HG03064 (cell line): Measurements from ENCODE around the gene CD151.

Experiments
- ATAC-seq: cut with Tn5 transposase; IDR thresholded peaks from one replicate; pipeline ENCODE4 v1.9.1; 2021; ENCODE audit warnings: low read depth; ENCODE audit not compliant: unreplicated experiment

The CD151 gene

DNA sequence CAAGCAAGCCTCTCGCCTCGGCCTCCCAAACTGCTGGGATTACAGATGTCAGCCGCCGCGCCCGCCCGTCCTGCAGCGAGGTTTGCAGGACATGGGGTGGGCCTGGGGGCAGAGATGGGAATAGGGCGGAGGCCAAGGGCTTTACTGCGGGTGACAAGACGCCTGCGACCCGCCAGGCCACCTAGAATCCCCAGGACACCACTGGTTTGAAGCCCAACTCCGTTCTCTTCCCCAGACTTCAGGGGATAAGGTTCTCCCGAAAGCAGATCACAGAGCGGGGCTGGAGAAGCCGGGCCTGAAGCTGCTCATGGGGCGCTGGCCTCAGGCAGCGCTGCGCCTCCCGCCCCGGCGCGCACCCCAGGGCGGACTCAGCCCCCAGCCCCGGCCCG is 9.2 kb downstream of the CD151 start:
- ATAC-seq = no peak

DNA sequence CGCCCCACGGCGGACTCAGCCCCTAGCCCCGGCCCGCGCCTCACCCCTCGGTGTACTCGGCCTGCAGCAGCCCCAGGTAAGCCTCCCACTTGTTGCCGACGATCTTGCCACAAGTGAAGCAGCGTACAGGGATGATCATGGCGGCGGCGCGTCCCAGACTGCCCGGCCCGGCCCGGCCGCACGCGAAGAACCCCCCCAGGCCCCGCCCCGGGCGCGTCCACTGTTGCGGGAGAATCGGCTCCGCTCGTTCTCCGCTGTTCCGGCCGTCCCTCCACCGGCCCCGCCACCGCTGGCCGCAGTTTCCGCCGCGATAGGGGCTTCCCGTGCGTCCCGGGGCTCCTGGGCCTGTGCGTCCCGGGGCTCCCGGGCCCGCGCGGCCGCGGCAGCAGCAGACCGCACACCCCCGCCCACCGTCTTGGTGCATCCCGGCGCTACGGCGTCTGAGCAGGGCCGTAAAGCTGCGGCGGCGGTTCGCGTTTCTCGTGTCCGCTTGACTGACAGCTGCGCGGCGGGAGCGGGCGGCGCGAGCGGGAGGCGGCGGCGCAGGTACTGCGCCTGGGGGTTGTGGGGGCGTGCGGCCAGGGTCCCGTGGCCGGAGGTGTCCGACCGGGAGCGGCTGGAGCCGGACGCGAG is 9.7 kb downstream of the CD151 start, which contains the start of the genes POLR2L and TSPAN4:
POLR2L (minus strand) TSS at position 160 of the 633 bp plus-strand sequence; CDS start at position 139, 21 bp downstream.
TSPAN4 (plus strand) TSS at position 483 of the 633 bp plus-strand sequence. CDS start 7,453 bp downstream, outside the sequence.
- peak; percentile 58 for ATAC-seq

DNA sequence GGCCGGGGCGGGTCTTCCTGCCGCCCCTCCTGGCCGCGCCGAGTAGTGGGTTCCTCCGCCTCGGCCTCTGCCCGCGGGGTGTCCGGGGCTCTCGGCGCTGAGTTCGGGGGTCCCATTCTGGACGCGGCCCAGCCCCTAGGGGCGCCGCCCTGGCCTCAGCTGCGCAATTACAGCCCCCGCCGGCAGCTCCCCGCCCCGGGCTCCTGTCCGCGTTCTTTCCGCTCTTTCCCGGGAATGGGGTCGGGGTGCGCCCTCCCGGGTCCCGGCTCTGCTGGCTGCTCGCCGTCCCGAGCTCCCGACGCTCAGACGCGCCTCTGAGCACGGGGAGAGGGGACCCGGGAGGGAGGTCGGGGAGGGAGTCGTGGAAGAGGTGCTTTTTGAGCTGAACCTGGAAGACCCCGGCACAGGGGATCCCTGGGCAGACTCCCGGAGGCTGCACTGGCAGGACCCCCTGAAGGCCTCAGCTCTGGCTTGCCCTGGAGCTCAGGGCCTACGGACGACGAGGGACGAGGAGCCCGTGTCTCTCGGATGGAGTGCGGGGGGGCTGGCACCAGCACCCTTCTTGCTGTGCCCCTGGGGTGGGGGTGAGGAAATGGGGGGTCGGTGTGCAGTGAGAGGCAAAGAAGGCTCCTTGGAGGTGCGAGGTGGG is 10.5 kb downstream of the CD151 start:
- peak; percentile 9 for ATAC-seq

DNA sequence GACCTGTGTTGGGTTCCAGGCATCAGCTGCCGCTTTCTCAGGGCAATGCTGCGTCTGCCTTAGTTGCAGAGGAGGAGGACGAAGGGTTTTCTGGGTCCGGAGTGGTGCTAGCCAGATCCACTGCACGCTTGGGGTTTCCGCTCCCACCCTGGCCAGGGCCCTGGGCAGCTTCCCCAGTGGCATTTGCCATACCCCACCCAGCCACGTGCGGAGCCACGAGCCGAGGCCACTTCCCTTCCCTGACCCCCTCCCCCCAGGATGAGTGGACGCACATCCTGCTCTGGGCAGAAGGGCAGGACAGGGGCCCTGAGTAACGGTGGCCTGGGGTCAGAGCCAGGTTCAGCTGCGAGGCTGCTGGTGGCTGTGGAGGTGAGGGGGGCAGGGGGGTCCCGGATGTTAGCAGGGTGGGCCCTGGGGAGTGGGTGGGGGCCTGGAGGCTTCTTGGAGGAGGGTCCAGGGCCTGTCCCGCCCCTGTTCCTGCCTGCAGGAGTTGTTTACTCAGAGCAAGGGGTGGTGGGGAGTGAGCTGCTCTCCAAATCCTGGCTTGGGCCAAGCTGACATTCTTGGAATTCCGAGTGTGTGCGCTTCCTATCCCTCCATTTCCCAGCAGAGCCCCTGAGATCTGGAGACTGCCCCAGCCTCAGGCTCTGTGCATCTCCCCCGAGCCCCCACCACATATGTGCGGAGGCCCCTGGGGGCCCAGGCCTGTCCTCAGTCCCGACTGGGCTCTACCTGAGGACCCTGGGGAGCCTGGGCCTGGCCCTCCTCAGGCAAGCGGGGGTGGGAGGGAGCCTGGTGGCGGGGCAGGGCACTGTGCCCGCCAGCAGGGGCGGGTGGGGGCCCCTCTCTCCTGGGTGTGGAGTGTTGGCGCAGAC is 11.3 kb downstream of the CD151 start:
- no peak for ATAC-seq

DNA sequence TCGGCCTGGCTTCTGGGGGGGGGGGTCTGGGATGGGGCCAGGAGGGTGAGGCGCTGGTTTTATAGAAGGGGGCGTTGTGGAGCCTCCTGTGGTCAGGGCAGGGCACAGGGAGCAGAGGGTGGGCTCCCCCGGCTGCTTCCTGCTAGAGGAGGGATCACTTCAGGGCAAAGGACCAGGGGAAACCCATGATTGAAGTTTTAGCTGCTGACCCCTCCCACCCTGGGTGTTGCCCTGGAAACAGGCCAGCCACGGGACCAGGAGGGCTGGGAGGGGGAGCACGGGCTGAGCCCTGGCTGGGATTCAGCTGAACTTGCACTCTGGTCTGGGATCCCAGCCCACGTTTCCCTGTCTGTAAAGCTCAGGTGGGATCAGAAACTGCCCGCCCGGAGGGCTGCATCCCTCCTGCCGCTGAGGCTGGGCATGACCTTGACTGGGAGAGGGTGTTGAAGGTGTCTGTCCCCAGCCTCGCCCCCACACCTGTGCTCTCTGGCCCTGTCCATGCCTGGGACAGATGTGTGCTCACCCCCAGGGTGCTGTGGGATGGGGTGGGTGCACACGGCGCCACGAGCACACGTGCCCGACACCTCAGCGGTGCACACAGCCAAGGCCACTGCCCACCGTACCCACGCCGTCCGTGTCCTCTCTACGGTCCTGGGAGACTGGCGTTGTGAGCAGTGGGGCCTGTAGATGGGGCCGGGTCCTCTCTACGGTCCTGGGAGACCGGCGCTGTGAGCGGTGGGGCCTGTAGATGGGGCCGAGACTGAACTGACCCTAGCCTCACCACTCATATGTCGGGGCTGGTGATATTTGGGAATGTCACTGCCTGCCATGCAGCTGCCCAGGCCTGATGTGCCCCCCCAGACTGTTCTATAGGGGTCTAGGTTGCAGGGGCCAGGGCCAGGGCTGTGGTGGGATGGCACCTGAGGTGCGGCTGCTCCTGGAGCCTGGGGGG is 12.2 kb downstream of the CD151 start:
- ATAC-seq = no peak

DNA sequence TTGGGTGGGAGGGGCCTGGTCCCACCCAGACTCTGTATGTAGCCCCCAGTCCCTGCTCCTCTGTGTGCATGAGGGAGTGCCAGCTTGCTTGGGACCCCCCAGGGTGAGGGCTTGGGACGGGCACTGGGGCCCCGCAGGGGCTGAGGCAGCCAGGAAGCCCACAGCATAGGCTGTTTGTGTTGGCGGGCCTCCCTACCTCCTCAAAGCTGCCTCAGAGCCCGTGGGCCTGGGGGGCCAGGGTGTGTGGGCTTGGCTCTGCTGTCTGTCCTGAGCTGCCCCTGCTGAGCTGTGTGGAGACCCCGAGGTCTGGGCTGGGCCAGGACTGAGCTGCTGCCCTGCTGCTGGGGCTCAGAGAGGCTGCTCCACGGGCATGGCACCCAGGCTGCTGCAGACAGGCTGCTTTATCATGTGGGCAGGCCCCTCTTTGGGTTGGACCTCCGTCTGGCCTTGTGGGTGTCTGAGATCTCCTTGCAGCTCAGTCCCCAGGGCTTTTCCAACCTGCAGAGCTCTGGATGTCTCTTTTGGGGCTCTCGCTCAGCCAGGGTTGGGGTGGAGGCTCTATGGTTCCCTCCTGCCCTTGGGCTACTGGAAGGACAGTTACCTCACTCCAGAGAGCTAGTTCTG is 13.2 kb downstream of the CD151 start:
- ATAC-seq = no peak

DNA sequence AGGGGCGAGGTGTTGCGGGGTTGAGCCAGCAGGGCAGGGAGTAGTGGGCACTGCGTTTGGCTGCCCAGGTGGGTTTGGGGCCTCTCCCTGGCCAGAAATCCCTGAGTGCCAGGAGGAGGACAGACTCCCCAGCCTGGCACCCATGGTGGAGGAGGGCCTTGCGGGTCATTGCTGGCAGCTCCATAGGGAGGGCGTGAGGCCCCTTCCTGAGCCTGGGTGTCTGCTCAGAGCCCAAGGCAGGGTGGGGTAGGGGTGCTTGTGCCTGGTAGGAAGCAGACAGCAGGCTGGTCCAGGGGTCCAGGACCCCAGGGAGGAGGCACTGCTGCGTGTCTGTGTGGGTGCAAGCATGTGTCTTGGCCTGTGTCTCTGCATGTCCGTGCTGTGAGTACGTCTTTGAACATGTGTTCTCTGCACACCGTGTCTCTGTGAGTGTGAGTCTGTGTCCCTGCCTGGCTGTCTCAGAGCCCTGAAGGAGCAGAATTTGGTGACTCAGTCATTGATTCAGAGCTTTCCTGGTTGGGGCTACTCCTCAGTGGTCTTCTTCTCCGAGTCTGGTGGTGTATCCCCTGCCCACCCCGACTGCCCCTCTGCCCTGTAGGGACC is 13.8 kb downstream of the CD151 start:
- no peak for ATAC-seq

DNA sequence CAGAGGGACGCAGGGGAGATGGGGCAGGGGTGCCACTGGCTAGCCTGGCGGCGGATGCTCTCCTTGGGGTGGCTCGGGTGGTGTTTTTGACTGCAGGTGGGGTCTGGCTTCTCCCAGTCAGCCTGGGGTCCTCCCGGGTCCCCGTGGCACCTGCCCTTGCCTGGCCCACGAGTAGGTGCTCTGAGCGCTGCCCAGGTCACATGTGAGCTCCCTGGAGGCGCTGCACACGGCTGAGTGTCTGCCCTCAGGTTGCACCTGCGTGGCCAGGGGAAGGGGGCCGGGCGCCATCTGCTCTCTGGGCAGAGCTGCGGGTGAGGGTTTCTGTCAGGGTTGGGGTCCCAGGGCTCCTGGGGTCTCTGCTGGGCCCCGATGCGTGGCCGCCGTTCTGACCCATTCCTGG is 15.1 kb downstream of the CD151 start:
- no peak for ATAC-seq

DNA sequence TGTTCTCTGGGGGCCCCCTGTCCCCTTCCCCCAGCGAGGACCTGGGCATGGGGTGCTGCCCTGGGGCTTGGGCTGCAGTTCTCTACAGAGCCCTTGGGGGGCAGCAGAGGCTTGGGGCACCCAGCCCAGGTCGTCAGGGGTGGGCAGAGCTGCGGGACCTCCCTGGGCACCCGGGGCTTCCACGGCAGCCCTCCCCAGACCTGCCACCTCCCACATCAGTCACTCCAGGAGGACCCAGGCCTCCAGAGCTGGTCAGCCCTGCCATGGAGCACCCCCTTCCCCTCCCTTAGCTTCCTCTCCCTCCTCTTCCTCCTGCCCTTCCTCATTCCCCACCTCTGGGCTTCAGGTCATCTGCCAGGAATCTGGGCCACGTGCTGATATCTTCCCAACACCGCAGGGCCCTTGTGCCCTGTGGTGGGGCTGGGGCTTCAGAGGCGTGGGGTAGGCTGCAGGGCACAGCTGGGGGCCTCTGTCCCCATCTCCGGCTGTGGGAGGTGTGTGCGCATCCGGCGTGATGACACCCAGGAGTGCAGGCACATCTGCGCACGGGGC is 15.7 kb downstream of the CD151 start:
- no peak for ATAC-seq

DNA sequence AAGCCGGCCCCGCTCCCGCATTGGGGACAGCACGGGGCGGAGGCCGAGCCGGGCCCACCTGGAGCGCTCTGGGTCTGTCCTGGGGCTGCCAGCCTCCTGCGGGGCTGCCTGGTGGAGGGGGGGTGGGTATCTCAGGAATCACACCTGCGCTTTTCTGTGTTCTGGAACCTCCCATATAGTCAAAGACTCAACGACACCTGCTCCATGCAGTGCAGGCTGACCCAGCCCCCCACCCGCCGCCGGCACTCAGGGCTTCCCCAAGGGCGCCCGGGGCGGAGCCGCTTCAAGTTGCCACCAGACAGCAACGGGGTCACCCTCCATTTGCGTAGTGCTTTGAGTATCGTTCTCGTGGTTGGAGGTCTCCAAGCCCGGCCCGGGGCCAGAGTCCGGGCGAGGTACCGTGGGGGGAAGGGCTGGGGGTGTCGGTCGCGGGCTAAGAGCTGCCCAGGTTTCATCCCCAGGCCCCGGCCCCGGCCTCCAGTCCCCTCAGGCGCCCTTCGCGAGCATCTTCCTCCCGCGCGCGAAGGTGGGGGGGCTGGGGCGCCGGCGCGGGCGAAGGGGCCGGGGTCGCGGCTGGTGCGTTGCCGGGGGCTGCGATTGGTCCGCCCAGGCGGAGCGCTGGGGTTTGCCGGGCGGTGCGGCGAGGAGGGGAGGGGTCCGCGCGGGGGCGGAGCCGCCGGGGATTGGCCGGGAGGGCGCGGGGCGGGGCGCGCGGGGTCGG is 16.5 kb downstream of the CD151 start:
- ATAC-seq = no peak

DNA sequence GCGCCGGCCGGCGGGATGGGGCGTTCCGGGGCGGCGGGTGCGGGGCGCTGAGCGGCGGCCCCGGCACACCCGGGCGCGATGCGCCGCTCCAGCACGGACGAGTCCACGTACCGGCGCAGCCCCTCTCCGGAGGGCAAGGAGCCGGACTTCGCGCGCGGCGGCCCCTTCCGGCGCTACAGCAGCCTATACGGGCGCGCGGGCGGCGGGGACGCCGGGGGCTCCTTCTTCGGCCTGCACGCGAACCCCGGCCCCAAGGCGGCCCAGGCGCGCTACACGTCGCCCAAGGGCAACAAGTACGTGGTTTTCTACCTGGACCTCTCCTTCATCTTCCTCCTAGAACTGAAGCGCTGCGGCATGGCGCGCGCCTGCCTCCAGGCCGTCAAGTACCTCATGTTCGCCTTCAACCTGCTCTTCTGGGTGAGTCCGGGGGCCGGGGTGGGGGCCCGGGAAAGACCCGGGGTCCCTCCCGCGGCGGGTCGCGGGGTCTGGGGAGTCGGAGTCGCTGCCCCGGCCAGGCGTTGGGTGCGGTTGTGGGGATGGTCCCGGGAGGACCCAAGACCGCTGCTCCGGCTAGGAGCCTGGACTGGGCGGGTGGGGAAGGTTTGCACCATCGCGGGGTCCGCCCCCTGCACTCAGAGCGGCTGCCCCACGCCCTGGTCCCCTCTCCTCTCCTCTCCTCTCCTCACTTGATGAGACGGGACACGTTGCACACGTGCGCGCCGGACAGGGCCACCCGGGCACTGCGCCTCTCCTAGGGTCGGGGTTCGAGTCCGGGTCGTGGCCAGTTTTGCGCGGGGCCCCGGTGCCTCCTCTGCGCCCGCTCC is 17.4 kb downstream of the CD151 start:
- no peak for ATAC-seq

DNA sequence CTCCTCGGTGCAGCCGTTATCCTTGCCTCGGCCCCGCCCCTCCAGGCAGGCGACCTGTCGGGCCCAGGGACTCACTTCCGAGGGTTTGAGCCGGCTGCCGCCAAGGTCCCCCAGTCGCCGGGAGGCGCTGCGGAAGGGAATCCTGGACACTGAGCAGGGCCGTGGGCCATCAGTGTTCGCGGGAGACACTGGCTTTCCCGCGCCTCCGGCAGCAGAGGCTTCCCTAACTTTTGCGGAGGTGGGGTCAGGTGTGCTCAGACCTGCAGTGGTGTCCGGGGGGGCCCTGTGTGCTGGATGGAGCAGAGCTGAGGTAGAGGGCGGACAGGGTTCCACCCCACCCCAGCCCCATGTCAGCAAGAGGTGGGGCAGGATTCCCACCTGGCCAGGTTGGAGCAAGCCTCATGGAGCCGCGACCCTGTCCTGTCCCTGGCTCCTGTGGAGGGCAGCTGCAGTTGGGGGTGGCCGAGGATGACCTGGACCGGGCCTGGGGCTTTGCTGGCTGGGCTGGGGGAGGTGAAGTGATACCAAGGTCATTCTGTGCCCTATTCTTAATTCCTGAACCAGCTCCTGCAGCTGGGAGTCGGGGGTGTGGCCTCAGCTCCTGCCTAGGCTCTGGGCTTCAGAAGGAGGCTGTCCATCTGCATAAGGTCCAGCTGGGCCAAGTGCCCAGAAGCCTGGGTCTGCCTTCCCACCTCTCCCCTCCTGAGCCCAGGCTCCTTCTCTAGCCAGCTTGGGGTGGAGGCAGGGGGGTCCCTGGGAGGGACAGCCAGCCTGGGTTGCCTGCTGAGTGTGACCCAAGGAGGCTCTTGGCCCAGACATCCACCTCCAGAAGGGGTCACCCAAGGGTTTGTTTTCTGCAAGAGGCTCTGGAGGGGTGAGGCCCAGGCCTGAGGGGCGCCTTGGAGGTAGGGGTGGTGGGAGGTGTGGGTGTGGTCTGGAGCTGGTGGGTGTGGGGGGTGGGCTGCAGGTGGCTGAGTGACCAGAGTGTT is 18.3 kb downstream of the CD151 start:
- ATAC-seq = no peak

DNA sequence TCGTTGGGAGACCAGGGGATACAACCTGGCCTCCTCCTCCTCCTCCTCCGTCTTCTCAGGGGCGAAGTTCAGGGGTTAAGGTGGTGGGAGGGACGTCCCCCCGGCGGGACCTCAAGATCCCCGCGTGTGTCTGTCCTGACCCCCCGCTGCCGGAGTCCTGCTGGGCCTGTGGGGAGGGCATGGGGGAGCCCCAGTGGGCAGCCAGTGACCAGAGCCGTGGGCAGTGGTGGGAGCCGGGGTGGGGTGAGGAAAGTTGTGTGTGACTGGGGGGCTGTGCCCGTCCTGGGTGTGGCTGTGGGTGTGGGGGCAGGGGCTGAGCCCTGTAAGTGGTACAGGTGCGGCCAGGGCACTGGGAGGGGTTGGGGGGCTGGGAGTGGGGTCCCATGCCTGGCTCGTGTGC is 20.0 kb downstream of the CD151 start:
- ATAC-seq = no peak

DNA sequence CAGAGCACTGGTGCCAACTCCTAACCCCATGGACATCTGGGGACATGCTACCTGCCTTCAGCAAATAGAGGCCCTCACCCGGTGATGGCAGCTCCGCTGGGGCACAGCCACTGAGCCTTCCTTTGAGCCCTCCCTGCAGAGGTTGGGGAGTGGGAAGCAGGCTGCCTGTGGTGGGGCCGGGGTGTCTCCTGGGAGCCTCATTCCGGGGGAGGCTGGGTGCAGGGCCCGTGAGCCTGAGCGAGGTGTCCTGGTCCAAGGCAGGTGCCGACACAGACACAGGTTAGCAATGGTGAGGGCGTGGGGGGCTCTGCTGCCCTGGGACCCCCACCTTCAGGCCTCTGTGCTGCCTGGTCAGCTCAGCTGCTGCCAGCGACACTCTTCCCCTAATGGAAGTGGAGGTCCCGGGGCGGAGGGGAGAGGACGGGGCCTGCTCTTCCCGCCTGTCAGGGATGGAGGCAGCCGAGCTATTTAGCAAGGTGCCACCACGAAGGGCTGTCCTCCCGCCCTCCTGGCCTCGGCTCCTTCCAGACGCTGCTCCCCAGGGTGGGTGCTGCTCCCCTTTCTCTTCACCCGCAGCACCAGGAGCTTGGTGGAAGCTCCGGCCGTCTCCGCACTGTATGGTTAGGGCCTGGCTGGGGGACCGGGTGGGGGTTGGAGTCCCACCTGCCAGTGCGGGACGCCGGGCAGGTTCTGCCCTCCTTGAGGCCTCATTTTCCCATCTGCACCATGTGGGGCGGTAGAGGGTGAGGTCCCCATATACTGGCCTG is 21.1 kb downstream of the CD151 start:
- no peak for ATAC-seq

DNA sequence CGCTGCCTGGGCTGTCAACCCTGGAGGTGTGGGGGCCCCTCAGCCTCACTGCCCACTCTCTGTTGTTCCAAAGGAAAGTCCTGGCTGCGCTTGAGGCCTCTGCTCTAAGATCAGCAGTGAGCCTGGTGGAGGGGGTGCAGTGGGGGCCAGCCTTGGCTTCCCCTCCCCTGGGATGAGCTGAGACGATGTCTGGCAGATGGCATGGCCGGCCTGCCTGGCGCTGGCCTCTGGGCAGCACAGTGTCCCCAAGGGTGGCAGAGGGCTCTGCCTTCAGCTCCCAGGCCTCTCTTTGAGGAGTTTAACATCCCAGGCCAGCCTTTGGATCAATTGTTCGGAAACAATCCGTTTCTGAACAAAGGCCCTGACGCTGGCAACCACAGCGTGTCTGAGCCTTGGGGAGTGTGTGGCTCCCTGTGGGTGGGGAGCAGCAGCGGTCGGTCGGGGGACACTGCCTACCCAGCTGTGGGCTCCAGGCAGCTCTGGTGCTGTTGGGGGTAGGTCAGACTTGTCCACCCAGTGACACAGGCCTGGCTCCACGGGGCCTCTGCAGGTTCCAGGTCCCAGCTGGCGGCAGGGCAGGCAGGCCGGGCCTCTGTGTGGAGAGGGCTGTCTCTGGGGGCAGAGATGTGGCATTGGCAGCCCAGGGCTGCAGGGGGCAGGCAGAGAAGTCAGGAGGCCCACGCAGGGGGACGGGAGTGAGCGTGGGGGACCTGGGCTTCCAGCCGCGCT is 22.0 kb downstream of the CD151 start:
- no peak for ATAC-seq
